HepG2 (cell line): Measurements from ENCODE around the gene MED13L. TPM values are rescaled to one million over a fixed set of nuclear protein-coding genes. Genes with fewer than 3 reads are reported as not detected.
A peak's percentile ranks its signal among the peaks of the same experiment; 100 is the strongest.

Experiments
- ATAC-seq: fragments of 200-7000 bp; cut with Tn5 transposase; 3 replicates; pipeline ENCODE4 v1.9.1; 2020; ENCODE audit warnings: mild to moderate bottlenecking, moderate library complexity
- BruUV-seq: library from RNA; stranded (reverse); fragments of 400-500 nt; replicated peaks from 2 replicates; lab custom pipeline; 2021; lab: Mats Ljungman, UMichigan
- CTCF ChIA-PET: fragments of 300-600 bp; formaldehyde crosslinking; extraction: SDS; loops from one replicate; lab custom pipeline; 2021; ENCODE audit warnings: low total read pairs, inconsistent platforms, low intra/inter-chr PET ratio; lab: Yijun Ruan, JAX
- POLR2A ChIA-PET: fragments of 350-600 bp; sonication (Branson Sonifier 250); formaldehyde crosslinking; loops from one replicate; lab custom pipeline; 2020; ENCODE audit warnings: antibody characterized with exemption, inconsistent platforms; lab: Yijun Ruan, JAX
- DNase-seq: peaks from one replicate; pipeline ENCODE4 v3.0.0-alpha.2; 2015; ENCODE audit warnings: low spot score
- FAIRE-seq: peaks from 3 replicates; lab custom pipeline; 2011; peaks lifted over from hg19 to GRCh38; lab: Jason Lieb, UNC
- H2AFZ ChIP-seq: one replicate; pipeline ENCODE4 v1.6.1; 2011; ENCODE audit warnings: low read length, inconsistent platforms
- H3K27ac ChIP-seq: fragments of 300-600 bp; 3 replicates; pipeline ENCODE4 v1.8.0; 2011; ENCODE audit warnings: mixed run types, mild to moderate bottlenecking, mixed read lengths, low read length, inconsistent platforms; ENCODE audit not compliant: insufficient read depth; ENCODE audit errors: extremely low read length
- H3K27me3 ChIP-seq, 2 experiments: fragments of 200-600 bp in 1 of 2; 2 replicates in 1 of 2; 3 replicates in 1 of 2; pipeline versions ENCODE4 v1.6.0 to v1.8.0; 2011; ENCODE audit warnings: low read length in 2 of 2, mild to moderate bottlenecking in 2 of 2, moderate library complexity in 2 of 2, inconsistent platforms in 1 of 2; ENCODE audit not compliant: insufficient read depth in 2 of 2, control insufficient read depth in 1 of 2
- H3K36me3 ChIP-seq, 2 experiments: fragments of 200-600 bp in 1 of 2; replicated peaks in 1 of 2; 2 replicates in 1 of 2; 3 replicates in 1 of 2; pipeline versions ENCODE4 v1.5.1 to v1.8.0; 2011; ENCODE audit warnings: low read length in 2 of 2, inconsistent platforms in 1 of 2; ENCODE audit not compliant: insufficient read depth in 2 of 2, control insufficient read depth in 1 of 2
- H3K4me1 ChIP-seq: 2 replicates; pipeline ENCODE4 v1.5.1; 2012; ENCODE audit warnings: low read length, inconsistent platforms; ENCODE audit not compliant: insufficient read depth
- H3K4me2 ChIP-seq: 2 replicates; pipeline ENCODE4 v1.6.0; 2011; ENCODE audit warnings: low read depth, low read length, inconsistent platforms
- H3K4me3 ChIP-seq, 3 experiments: fragments of 200-600 bp in 1 of 3; sonication (generic), shearing (Covaris generic) in 1 of 3; replicated peaks in 1 of 3; 2 replicates each; pipeline ENCODE4 v1.5.1; 2011 to 2016; ENCODE audit warnings: low read length in 3 of 3, inconsistent platforms in 2 of 3, low read depth in 2 of 3, mild to moderate bottlenecking in 2 of 3, control low read depth in 1 of 3, mixed read lengths in 1 of 3; ENCODE audit not compliant: insufficient read depth in 1 of 3
- H3K79me2 ChIP-seq: one replicate; pipeline ENCODE4 v1.6.1; 2011; ENCODE audit warnings: low read length, inconsistent platforms; ENCODE audit not compliant: insufficient read depth
- H3K9ac ChIP-seq: 2 replicates; pipeline ENCODE4 v1.6.0; 2011; ENCODE audit warnings: mild to moderate bottlenecking, low read depth, low read length, inconsistent platforms; ENCODE audit not compliant: insufficient read depth
- H3K9me3 ChIP-seq: 2 replicates; pipeline ENCODE4 v1.5.1; 2012; ENCODE audit warnings: mild to moderate bottlenecking, low read length
- H4K20me1 ChIP-seq: 2 replicates; pipeline ENCODE4 v1.6.0; 2011; ENCODE audit warnings: inconsistent platforms, mild to moderate bottlenecking, low read length, moderate library complexity; ENCODE audit not compliant: insufficient read depth
- EED ChIP-seq: sonication (generic); formaldehyde crosslinking; IDR thresholded peaks from 2 replicates; pipeline ENCODE4 v1.5.0; 2020; ENCODE audit warnings: mild to moderate bottlenecking, missing genetic modification reagents
- FOXO1 ChIP-seq: sonication (generic); formaldehyde crosslinking; IDR thresholded peaks from 2 replicates; pipeline ENCODE4 v1.4.0; 2020; ENCODE audit warnings: missing genetic modification reagents
- GABPB1 ChIP-seq: IDR thresholded peaks from 2 replicates; pipeline ENCODE4 v1.6.1; 2016; ENCODE audit warnings: mild to moderate bottlenecking, missing genetic modification reagents, moderate library complexity, missing compliant biosample characterization
- GATAD2A ChIP-seq: IDR thresholded peaks from 2 replicates; pipeline ENCODE4 v1.6.1; 2016
- KDM2A ChIP-seq: sonication (generic); formaldehyde crosslinking; IDR thresholded peaks from 2 replicates; pipeline ENCODE4 v1.4.0; 2020; ENCODE audit warnings: low read depth, missing genetic modification reagents, borderline replicate concordance
- MAF1 ChIP-seq: sonication (generic); formaldehyde crosslinking; IDR thresholded peaks from 2 replicates; pipeline ENCODE4 v1.5.0; 2020; ENCODE audit warnings: missing genetic modification reagents, borderline replicate concordance
- MAZ ChIP-seq, 2 experiments: sonication (generic) in 1 of 2; formaldehyde crosslinking in 1 of 2; IDR thresholded peaks; 2 replicates each; pipeline versions ENCODE4 v1.5.0 to v1.6.1; 2012 to 2020; ENCODE audit warnings: low read depth in 2 of 2, mild to moderate bottlenecking in 2 of 2, borderline replicate concordance in 1 of 2, improper control_type of control experiment in 1 of 2, low read length in 1 of 2, missing genetic modification reagents in 1 of 2, moderate library complexity in 1 of 2
- SPEN ChIP-seq: sonication (generic); formaldehyde crosslinking; IDR thresholded peaks from 2 replicates; pipeline ENCODE4 v1.5.1; 2020; ENCODE audit warnings: low read depth, mild to moderate bottlenecking, missing genetic modification reagents
- ZEB1 ChIP-seq: IDR thresholded peaks from 2 replicates; pipeline ENCODE4 v1.6.1; 2012; ENCODE audit warnings: mild to moderate bottlenecking, low read depth, inconsistent platforms; ENCODE audit not compliant: insufficient replicate concordance
- ZFP91 ChIP-seq: sonication (generic); formaldehyde crosslinking; IDR thresholded peaks from 2 replicates; pipeline ENCODE4 v1.9.0; 2022; ENCODE audit warnings: missing genetic modification reagents, mild to moderate bottlenecking, borderline replicate concordance
- ZNF326 ChIP-seq: sonication (generic); formaldehyde crosslinking; IDR thresholded peaks from 2 replicates; pipeline ENCODE4 v1.4.0; 2020; ENCODE audit warnings: missing genetic modification reagents, borderline replicate concordance
- ZNF556 ChIP-seq: sonication (generic); formaldehyde crosslinking; IDR thresholded peaks from 2 replicates; pipeline ENCODE4 v1.4.0; 2020; ENCODE audit warnings: mild to moderate bottlenecking, missing genetic modification reagents, borderline replicate concordance
- ZNF574 ChIP-seq: sonication (generic); formaldehyde crosslinking; IDR thresholded peaks from 2 replicates; pipeline ENCODE4 v1.4.0; 2020; ENCODE audit warnings: missing genetic modification reagents
- ZSCAN29 ChIP-seq: sonication (generic); formaldehyde crosslinking; conservative IDR thresholded peaks from 2 replicates; pipeline ENCODE4 v1.4.0; 2020; ENCODE audit warnings: mild to moderate bottlenecking, missing genetic modification reagents
- WGBS: methylation state at CpG from one replicate; pipeline ENCODE4 v1.1.6; 2017; ENCODE audit warnings: low lambda C conversion rate; 5-methylcytosine and 5-hydroxymethylcytosine counted together
- in situ Hi-C: cut with HindIII; loops from 2 replicates; pipeline ENCODE4 v1.10.0; 2017; ENCODE audit warnings: low pct_unique_long_range_greater_than_20kb; ENCODE audit not compliant: extremely low pct_ligation_motif_present
- intact Hi-C: fragments of 100-400 bp; cut with micrococcal nuclease; formaldehyde crosslinking; loops from one replicate; pipeline ENCODE4 v1.10.0; 2022; ENCODE audit not compliant: unreplicated experiment
- polyA plus RNA-seq, 8 experiments: library from polyadenylated mRNA; depleted of rRNA in 3 of 8; stranded (reverse) in 7 of 8; unstranded in 1 of 8; fragments of >200 nt; fragmentation: Illumina TruSeq in 4 of 8; extraction: Trizol in 4 of 8; gene quantifications; 2 replicates each; pipeline versions ENCODE4 v1.2.1 to v1.2.3, GENCODE V29; 2011 to 2016; ENCODE audit warnings: low read depth in 4 of 8, missing spikeins in 1 of 8, mixed read lengths in 1 of 8; ENCODE audit not compliant: insufficient read depth in 1 of 8
- total RNA-seq, 5 experiments: library from RNA; depleted of rRNA; stranded (reverse); fragments of >200 nt; fragmentation: Illumina TruSeq; extraction: Trizol; gene quantifications; 2 replicates each; pipeline ENCODE4 v1.2.3, GENCODE V29; 2016; ENCODE audit warnings: low read depth in 1 of 5
- TF ChIP-seq, protein P1 (sequence below): sonication (generic); formaldehyde crosslinking; IDR thresholded peaks from 2 replicates; pipeline ENCODE4 v1.4.0; 2020; ENCODE audit warnings: mild to moderate bottlenecking, missing genetic modification reagents

The MED13L gene
- total and polyA plus RNA-seq, 2 of the 13 experiments (the other 11 are each of a cell fraction or from before 2014, with no cell fraction given) = 24.8 to 38.9 TPM

- ChIA-PET CTCF (interaction anchor here (0.8 to 1.9 kb wide), 7 partner anchors 18 to 1292 kb away, joined by 3 to 8 read pairs (median 3); no protein-coding TSS in a partner anchor), POLR2A (interaction anchor here (1.4 kb wide), 1 partner anchor 30 kb away, joined by 4 read pairs; no protein-coding TSS in a partner anchor)
- Histone ChIP-seq H3K27me3 (no peaks in the 10 kb centered on the region), H3K4me2 (peak overlapping the region; percentile 69), H3K4me3 (peak overlapping the region in 1 of 3 experiments; percentile 46; a peak in 1 of 6 replicates), H3K9ac (no peak overlapping the region), H3K27ac (no peak overlapping the region), H3K9me3 (no peaks in the 10 kb centered on the region), H3K36me3 (no peaks in the 10 kb centered on the region), H3K4me1 (peaks cover 20% of the 10 kb centered on the region), H2AFZ (no peak overlapping the region), H4K20me1 (no peaks in the 10 kb centered on the region), H3K79me2 (no peaks in the 10 kb centered on the region)
- intact Hi-C loops = loop anchor here (5.0 kb wide), 1 partner anchor 1255 kb away; no protein-coding TSS in a partner anchor
- 32% methylated on average over 33 of the region's 57 CpGs for WGBS
- peak; percentile 13 for DNase-seq
- BruUV-seq = no TSS peak
- no peak for FAIRE-seq
- in situ Hi-C loops = loop anchor here (25.0 kb wide), 2 partner anchors 1255 to 1930 kb away; no protein-coding TSS in a partner anchor
- peak; percentile 95 for ATAC-seq
- TF ChIP-seq ZNF326 (no peak), KDM2A (CRISPR knock-in tag) (peak; percentile 54; the same call in 1 of the 2 replicates), ZFP91 (CRISPR knock-in tag) (peak; percentile 29; the same call in 1 of the 2 replicates), MAF1 (CRISPR knock-in tag) (no peak), ZNF556 (CRISPR knock-in tag) (peak; percentile 87), EED (CRISPR knock-in tag) (peak; percentile 67; the same call in 1 of the 2 replicates), FOXO1 (CRISPR knock-in tag) (0 out of 2 replicates have a peak, but pooled peaks have one; percentile 31), ZNF574 (CRISPR knock-in tag) (0 out of 2 replicates have a peak, but pooled peaks have one; percentile 17), MAZ (IDR thresholded peaks at IDR 0.05; ENCODE audit: borderline replicate concordance, low read depth, low read length) (no peak), MAZ (CRISPR knock-in tag; IDR thresholded peaks at IDR 0.05; ENCODE audit: low read depth) (0 out of 2 replicates have a peak, but pooled peaks have one; percentile 35), ZSCAN29 (no peak), GABPB1 (CRISPR knock-in tag) (peak; percentile 39; the same call in 1 of the 2 replicates), SPEN (CRISPR knock-in tag) (peak; percentile 54; the same call in 1 of the 2 replicates), GATAD2A (CRISPR knock-in tag) (0 out of 2 replicates have a peak, but pooled peaks have one; percentile 22), ZEB1 (peak; percentile 94)
- TF ChIP-seq, protein P1, sequence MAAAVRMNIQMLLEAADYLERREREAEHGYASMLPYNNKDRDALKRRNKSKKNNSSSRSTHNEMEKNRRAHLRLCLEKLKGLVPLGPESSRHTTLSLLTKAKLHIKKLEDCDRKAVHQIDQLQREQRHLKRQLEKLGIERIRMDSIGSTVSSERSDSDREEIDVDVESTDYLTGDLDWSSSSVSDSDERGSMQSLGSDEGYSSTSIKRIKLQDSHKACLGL = 0 out of 2 replicates have a peak, but pooled peaks have one; percentile 42
Observed at GRCh38 chr12:115916910-115917668, 360.4 kb downstream of the MED13L start.
